Thyroid gland (tissue), 4 donors: ENCODE results near the gene UBE4B. TPM values are rescaled to one million over a fixed set of nuclear protein-coding genes. Genes with fewer than 3 reads are reported as not detected.

ENCODE experiments used
- DNase-seq, 2 donors: peaks; one replicate each; pipeline ENCODE4 v3.0.0-alpha.2; 2019
- H3K27ac ChIP-seq, 3 donors: fragments of 200-600 bp; sonication (generic); 1 replicate in 2 of 3; 2 replicates in 1 of 3; pipeline ENCODE4 v1.5.1; 2016 to 2019; ENCODE audit warnings: mild to moderate bottlenecking in 1 of 3, moderate library complexity in 1 of 3
- H3K27me3 ChIP-seq: fragments of 200-600 bp; sonication (generic); one replicate; pipeline ENCODE4 v1.5.1; 2019
- H3K36me3 ChIP-seq, 2 donors: fragments of 200-600 bp; sonication (generic); one replicate each; pipeline ENCODE4 v1.5.1; 2016 to 2019
- H3K4me1 ChIP-seq, 2 donors: fragments of 200-600 bp; sonication (generic); one replicate each; pipeline ENCODE4 v1.5.1; 2017 to 2019
- H3K4me3 ChIP-seq, 3 donors: fragments of 200-600 bp; sonication (generic); replicated peaks in 1 of 3; 1 replicate in 2 of 3; 2 replicates in 1 of 3; pipeline ENCODE4 v1.5.1; 2016; ENCODE audit warnings: mild to moderate bottlenecking in 1 of 3
- H3K9me3 ChIP-seq: fragments of 200-600 bp; sonication (generic); one replicate; pipeline ENCODE4 v1.5.1; 2017
- CTCF ChIP-seq, 6 experiments: fragments of 200-600 bp in 3 of 6; fragments of 450-650 bp in 3 of 6; sonication (generic) in 3 of 6; IDR thresholded peaks; one replicate each; pipeline ENCODE4 v1.5.1; 2016 to 2019; ENCODE audit warnings: antibody characterized with exemption in 6 of 6, mild to moderate bottlenecking in 2 of 6, inconsistent platforms in 1 of 6, moderate library complexity in 1 of 6
- POLR2A ChIP-seq, 2 donors: fragments of 450-650 bp; IDR thresholded peaks; one replicate each; pipeline ENCODE4 v1.6.1; 2017; ENCODE audit warnings: antibody characterized with exemption in 2 of 2, mild to moderate bottlenecking in 2 of 2, moderate library complexity in 1 of 2
- WGBS, 2 donors: methylation state at CpG; one replicate each; pipeline ENCODE4 v1.1.5; 2017; 5-methylcytosine and 5-hydroxymethylcytosine counted together
- intact Hi-C: fragments of 100-400 bp; cut with DNase I; formaldehyde crosslinking; loops from one replicate; pipeline ENCODE4 v1.15.1; 2023
- total RNA-seq, 4 donors: library from RNA; depleted of rRNA; stranded (reverse); fragments of >200 nt; gene quantifications; one replicate each; pipeline ENCODE4 v1.2.3, GENCODE V29; 2016

The UBE4B gene
- total RNA-seq, 4 donors from 2014 or later = 64.0 to 89.0 (median 71.0) TPM

- intact Hi-C loops = no loop called here
These were observed 15.8 kb downstream of the UBE4B start for GRCh38 chr1:10048601-10049000.

DNA sequence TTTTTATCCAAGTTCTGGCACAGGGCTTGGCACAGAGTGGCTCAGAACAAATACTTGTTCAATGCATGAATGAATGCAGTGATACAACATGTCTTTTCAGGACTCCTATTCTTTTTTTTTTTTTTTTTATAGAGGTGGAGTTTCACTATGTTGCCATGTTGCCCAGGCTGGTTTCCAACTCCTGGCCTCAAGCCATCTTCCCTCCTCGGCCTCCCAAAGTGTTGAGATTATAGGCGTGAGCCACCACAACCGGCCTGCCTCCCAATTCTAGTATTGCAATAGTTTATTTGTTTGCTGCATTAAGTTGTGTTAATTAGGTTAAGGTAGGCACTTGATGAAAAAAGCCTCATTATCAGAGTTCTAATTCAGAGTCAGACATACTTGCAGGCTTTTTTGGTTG is 17.9 kb downstream of the UBE4B start:
- Histone ChIP-seq H3K4me1 (peaks cover 17 to 27% of the 10 kb centered on the region in 2 donors), H3K9me3 (no peaks in the 10 kb centered on the region), H3K36me3 (no peaks in the 10 kb centered on the region), H3K4me3 (no peak overlapping the region), H3K27ac (no peak overlapping the region), H3K27me3 (no peaks in the 10 kb centered on the region)
- no peak for DNase-seq
- 88 to 91% methylated on average over 3 of the region's 3 CpGs for WGBS, 2 donors
- TF ChIP-seq CTCF (IDR thresholded peaks at IDR 0.05) (no peak), POLR2A (IDR thresholded peaks at IDR 0.05) (no peak)
- intact Hi-C loops = no loop called here

More at GRCh38 chr1:10048601-10049000, 15.8 kb downstream of the UBE4B start:
- WGBS, 2 donors = 98% methylated on average over 3 of the region's 3 CpGs
- Histone ChIP-seq H3K27ac (no peak overlapping the region), H3K9me3 (no peaks in the 10 kb centered on the region), H3K4me1 (peaks cover 25 to 31% of the 10 kb centered on the region in 2 donors), H3K36me3 (no peaks in the 10 kb centered on the region), H3K27me3 (no peaks in the 10 kb centered on the region), H3K4me3 (no peak overlapping the region)
- DNase-seq = no peak
- TF ChIP-seq POLR2A (IDR thresholded peaks at IDR 0.05) = no peak
- no peak for TF ChIP-seq CTCF (IDR thresholded peaks at IDR 0.05)

GRCh38 chr1:10051656-10052055 is 18.9 kb downstream of the UBE4B start:
- H3K4me1 ChIP-seq = peaks cover 14 to 27% of the 10 kb centered on the region in 2 donors
- no peaks in the 10 kb centered on the region for H3K9me3 ChIP-seq
- no peak overlapping the region for H3K4me3 ChIP-seq
- H3K36me3 ChIP-seq = no peaks in the 10 kb centered on the region
- TF ChIP-seq POLR2A (IDR thresholded peaks at IDR 0.05) (no peak), CTCF (IDR thresholded peaks at IDR 0.05) (no peak)
- intact Hi-C loops = no loop called here
- H3K27me3 ChIP-seq = no peaks in the 10 kb centered on the region
- DNase-seq = no peak
- H3K27ac ChIP-seq = no peak overlapping the region
- WGBS, 2 donors = 92 to 97% methylated on average over 1 of the region's 1 CpG

- no peaks in the 10 kb centered on the region for H3K9me3 ChIP-seq
- no peak for TF ChIP-seq POLR2A (IDR thresholded peaks at IDR 0.05)
- TF ChIP-seq CTCF (IDR thresholded peaks at IDR 0.05) = no peak
- H3K27me3 ChIP-seq = no peaks in the 10 kb centered on the region
- no peak overlapping the region for H3K4me3 ChIP-seq
- no peak overlapping the region for H3K27ac ChIP-seq
- peaks cover 16 to 27% of the 10 kb centered on the region in 2 donors for H3K4me1 ChIP-seq
- no peaks in the 10 kb centered on the region for H3K36me3 ChIP-seq
- DNase-seq = no peak
- 94% methylated on average over 4 of the region's 4 CpGs for WGBS, 2 donors
- intact Hi-C loops = no loop called here
These were observed 19.6 kb downstream of the UBE4B start for GRCh38 chr1:10052347-10052746.

GRCh38 chr1:10054465-10054864 is 21.7 kb downstream of the UBE4B start:
- Histone ChIP-seq H3K4me3 (no peak overlapping the region), H3K27ac (no peak overlapping the region), H3K36me3 (no peaks in the 10 kb centered on the region), H3K9me3 (no peaks in the 10 kb centered on the region), H3K27me3 (no peaks in the 10 kb centered on the region), H3K4me1 (peaks cover 29 to 42% of the 10 kb centered on the region in 2 donors)
- TF ChIP-seq POLR2A (IDR thresholded peaks at IDR 0.05) (no peak), CTCF (IDR thresholded peaks at IDR 0.05) (no peak)
- no peak for DNase-seq
- intact Hi-C loops = no loop called here
- 90 to 94% methylated on average over 2 of the region's 2 CpGs for WGBS, 2 donors
